HCT116 (cell line): ENCODE data around the gene MORN5. TPM values are rescaled to one million over a fixed set of nuclear protein-coding genes. Genes with fewer than 3 reads are reported as not detected.
A peak's percentile ranks its signal among the peaks of the same experiment; 100 is the strongest.

Source experiments
- CEBPB ChIP-seq: IDR thresholded peaks from 2 replicates; pipeline ENCODE4 v1.6.1; 2012; ENCODE audit warnings: low read depth
- CTCF ChIP-seq, 3 experiments: fragments of 200-600 bp in 1 of 3; sonication (generic) in 1 of 3; IDR thresholded peaks in 2 of 3; conservative IDR thresholded peaks in 1 of 3; 2 replicates each; pipeline ENCODE4 v1.5.1; 2012 to 2017; ENCODE audit warnings: low read depth in 2 of 3, low read length in 2 of 3, antibody characterized with exemption in 1 of 3, borderline replicate concordance in 1 of 3, control low read depth in 1 of 3, mild to moderate bottlenecking in 1 of 3, mixed read lengths in 1 of 3, mixed run types in 1 of 3, moderate library complexity in 1 of 3; ENCODE audit not compliant: insufficient read depth in 1 of 3
- JUND ChIP-seq: IDR thresholded peaks from 2 replicates; pipeline ENCODE4 v1.6.1; 2012
- POLR2AphosphoS5 ChIP-seq: IDR thresholded peaks from 2 replicates; pipeline ENCODE4 v1.6.1; 2011; ENCODE audit warnings: mild to moderate bottlenecking, low read depth, low read length, moderate library complexity
- SIN3A ChIP-seq: IDR thresholded peaks from 2 replicates; pipeline ENCODE4 v1.6.1; 2012; ENCODE audit warnings: low read depth
- SRF ChIP-seq: IDR thresholded peaks from 2 replicates; pipeline ENCODE4 v1.6.1; 2012; ENCODE audit warnings: low read depth
- TCF7L2 ChIP-seq: IDR thresholded peaks from 2 replicates; pipeline ENCODE4 v1.7.0; 2011; ENCODE audit warnings: borderline replicate concordance, inconsistent platforms; ENCODE audit not compliant: insufficient read depth, insufficient read length; ENCODE audit errors: extremely low read depth
- YY1 ChIP-seq: IDR thresholded peaks from 2 replicates; pipeline ENCODE4 v1.6.1; 2011; ENCODE audit warnings: low read length, low read depth, moderate library complexity, mild to moderate bottlenecking; ENCODE audit not compliant: insufficient replicate concordance; ENCODE audit errors: extremely low read depth
- ZBTB33 ChIP-seq: IDR thresholded peaks from 2 replicates; pipeline ENCODE4 v1.6.1; 2011; ENCODE audit warnings: mild to moderate bottlenecking, low read length, moderate library complexity; ENCODE audit not compliant: insufficient replicate concordance; ENCODE audit errors: extremely low read depth
- total RNA-seq: library from RNA; stranded (reverse); gene quantifications from one replicate; pipeline ENCODE4 v1.2.1, GENCODE V29; 2021; ENCODE audit not compliant: unreplicated experiment

Gene MORN5
- total RNA-seq, 1 experiment from 2014 or later, result not detected

GRCh38 chr9:122213589-122214413, 54.1 kb downstream of the MORN5 start (continued):
- 0 out of 2 replicates have a peak, but pooled peaks have one; percentile 33 for TF ChIP-seq POLR2AphosphoS5
- TF ChIP-seq YY1, result no peak
- TF ChIP-seq SRF, result no peak
- TF ChIP-seq ZBTB33, result no peak
- TF ChIP-seq TCF7L2, result no peak
- TF ChIP-seq CTCF (IDR thresholded peaks at IDR 0.05 in 2 of 3, conservative IDR thresholded peaks at IDR 0.05 in 1 of 3; ENCODE audit: borderline replicate concordance in 1 of 3, insufficient read depth in 1 of 3, low read depth in 2 of 3, low read length in 2 of 3), result peak in 2 of 3 experiments; percentile 22 to 31; a peak in 2 of 6 replicates
- TF ChIP-seq SIN3A, result no peak
- no peak for TF ChIP-seq JUND
- TF ChIP-seq CEBPB, result no peak
